IMR-90 (cell line): ENCODE data around the gene FAM163B. TPM values are rescaled to one million over a fixed set of nuclear protein-coding genes. Genes with fewer than 3 reads are reported as not detected.

ENCODE experiments used
- ATAC-seq: fragments of 200-7000 bp; cut with Tn5 transposase; 2 replicates; pipeline ENCODE4 v1.9.1; 2020; ENCODE audit warnings: low read depth, mild to moderate bottlenecking, moderate library complexity
- BruUV-seq: library from RNA; stranded (reverse); fragments of 400-500 nt; replicated peaks from 2 replicates; lab custom pipeline; 2021; lab: Mats Ljungman, UMichigan
- CTCF ChIA-PET: fragments of 300-600 bp; formaldehyde crosslinking; extraction: SDS; loops from one replicate; lab custom pipeline; 2021; ENCODE audit warnings: antibody characterized with exemption; lab: Yijun Ruan, JAX
- POLR2A ChIA-PET: fragments of 300-600 bp; sonication (Branson Sonifier 250); formaldehyde crosslinking; loops from one replicate; lab custom pipeline; 2022; ENCODE audit warnings: antibody characterized with exemption; ENCODE audit not compliant: unreplicated experiment; lab: Charles Lee
- DNase-seq: peaks from one replicate; pipeline ENCODE4 v3.0.0; 2013
- H2AFZ ChIP-seq: replicated peaks from 2 replicates; pipeline ENCODE3; 2013; ENCODE audit warnings: low read length, mild to moderate bottlenecking; ENCODE audit not compliant: poor library complexity
- H2AK5ac ChIP-seq: 2 replicates; pipeline ENCODE4 v1.6.1; 2013; ENCODE audit warnings: low read depth, low read length, inconsistent platforms
- H2AK9ac ChIP-seq: replicated peaks from 2 replicates; pipeline ENCODE3; 2013; ENCODE audit warnings: mild to moderate bottlenecking, low read depth, low read length, moderate library complexity; ENCODE audit not compliant: poor library complexity
- H2BK120ac ChIP-seq: 2 replicates; pipeline ENCODE4 v1.6.1; 2013; ENCODE audit warnings: low read depth, low read length, inconsistent platforms
- H2BK15ac ChIP-seq: 3 replicates; pipeline ENCODE4 v1.6.1; 2013; ENCODE audit warnings: low read depth, low read length, inconsistent platforms
- H2BK20ac ChIP-seq: 2 replicates; pipeline ENCODE4 v1.6.1; 2013; ENCODE audit warnings: low read depth, mild to moderate bottlenecking, inconsistent platforms, low read length, moderate library complexity
- H2BK5ac ChIP-seq: 2 replicates; pipeline ENCODE4 v1.6.1; 2013; ENCODE audit warnings: mild to moderate bottlenecking, low read depth, low read length, inconsistent platforms; ENCODE audit not compliant: poor library complexity, severe bottlenecking
- H3K14ac ChIP-seq: replicated peaks from 2 replicates; pipeline ENCODE4 v1.6.1; 2013; ENCODE audit warnings: low read depth, low read length, inconsistent platforms
- H3K18ac ChIP-seq: 2 replicates; pipeline ENCODE4 v1.6.1; 2013; ENCODE audit warnings: low read depth, low read length, control low read depth
- H3K23ac ChIP-seq: 2 replicates; pipeline ENCODE4 v1.6.1; 2013; ENCODE audit warnings: low read depth, low read length, inconsistent platforms
- H3K27ac ChIP-seq: 2 replicates; pipeline ENCODE4 v1.5.1; 2013; ENCODE audit warnings: mild to moderate bottlenecking, control low read depth, low read length; ENCODE audit not compliant: insufficient read depth
- H3K27me3 ChIP-seq: 2 replicates; pipeline ENCODE4 v1.6.1; 2013; ENCODE audit warnings: low read length; ENCODE audit not compliant: control insufficient read depth, insufficient read depth
- H3K36me3 ChIP-seq: 2 replicates; pipeline ENCODE4 v1.6.1; 2013; ENCODE audit warnings: low read length, mixed read lengths; ENCODE audit not compliant: control insufficient read depth, insufficient read depth
- H3K4ac ChIP-seq: 2 replicates; pipeline ENCODE4 v1.6.1; 2013; ENCODE audit warnings: low read depth, low read length, inconsistent platforms
- H3K4me1 ChIP-seq: 2 replicates; pipeline ENCODE4 v1.6.1; 2013; ENCODE audit warnings: low read length, mixed read lengths; ENCODE audit not compliant: control insufficient read depth, insufficient read depth
- H3K4me2 ChIP-seq: 2 replicates; pipeline ENCODE4 v1.6.1; 2013; ENCODE audit warnings: low read depth, mild to moderate bottlenecking, control low read depth, low read length, moderate library complexity
- H3K4me3 ChIP-seq: 2 replicates; pipeline ENCODE4 v1.5.1; 2013; ENCODE audit warnings: low read depth, mild to moderate bottlenecking, control low read depth, low read length, moderate library complexity; ENCODE audit not compliant: insufficient read depth
- H3K56ac ChIP-seq: 2 replicates; pipeline ENCODE4 v1.6.1; 2013; ENCODE audit warnings: low read length, inconsistent platforms; ENCODE audit not compliant: insufficient read depth; ENCODE audit errors: extremely low read depth
- H3K79me1 ChIP-seq, 2 experiments: 2 replicates each; pipeline ENCODE4 v1.6.1; 2013; ENCODE audit warnings: low read length in 2 of 2, inconsistent platforms in 1 of 2, low read depth in 1 of 2
- H3K9ac ChIP-seq: 2 replicates; pipeline ENCODE4 v1.6.1; 2013; ENCODE audit warnings: low read depth, low read length, control low read depth
- H3K9me1 ChIP-seq: 2 replicates; pipeline ENCODE4 v1.6.1; 2013; ENCODE audit warnings: low read length, inconsistent platforms; ENCODE audit not compliant: insufficient read depth
- H3K9me3 ChIP-seq: 2 replicates; pipeline ENCODE4 v1.6.1; 2013; ENCODE audit warnings: low read length; ENCODE audit not compliant: control insufficient read depth, insufficient read depth
- H4K20me1 ChIP-seq: 2 replicates; pipeline ENCODE4 v1.6.1; 2013; ENCODE audit warnings: low read length, inconsistent platforms; ENCODE audit not compliant: insufficient read depth
- H4K5ac ChIP-seq: 2 replicates; pipeline ENCODE4 v1.6.1; 2013; ENCODE audit warnings: mild to moderate bottlenecking, low read depth, low read length, control low read depth
- H4K8ac ChIP-seq, 2 experiments: 2 replicates each; pipeline ENCODE4 v1.6.1; 2013; ENCODE audit warnings: low read depth in 2 of 2, low read length in 2 of 2, control low read depth in 1 of 2, inconsistent platforms in 1 of 2
- H4K91ac ChIP-seq: 2 replicates; pipeline ENCODE4 v1.6.1; 2013; ENCODE audit warnings: low read depth, low read length, inconsistent platforms; ENCODE audit not compliant: insufficient read depth
- CEBPB ChIP-seq: IDR thresholded peaks from 2 replicates; pipeline ENCODE4 v1.6.1; 2012; ENCODE audit warnings: low read depth, low read length, improper control_type of control experiment
- CHD1 ChIP-seq: IDR thresholded peaks from 2 replicates; pipeline ENCODE4 v1.6.1; 2012; ENCODE audit warnings: low read depth, low read length, improper control_type of control experiment
- CTCF ChIP-seq: conservative IDR thresholded peaks from 2 replicates; pipeline ENCODE4 v1.5.1; 2012; ENCODE audit warnings: mild to moderate bottlenecking, low read depth, low read length, improper control_type of control experiment
- ELK1 ChIP-seq: fragments of 150-350 bp; IDR thresholded peaks from 2 replicates; pipeline ENCODE4 v1.6.1; 2016; ENCODE audit warnings: low read depth, mild to moderate bottlenecking, low read length, moderate library complexity, borderline replicate concordance
- FOS ChIP-seq: fragments of 150-350 bp; IDR thresholded peaks from 2 replicates; pipeline ENCODE4 v1.6.1; 2016; ENCODE audit warnings: low read depth, low read length
- MAFK ChIP-seq: IDR thresholded peaks from 2 replicates; pipeline ENCODE4 v1.6.1; 2012; ENCODE audit warnings: low read depth, low read length, improper control_type of control experiment
- MXI1 ChIP-seq: IDR thresholded peaks from 2 replicates; pipeline ENCODE4 v1.6.1; 2012; ENCODE audit warnings: low read depth, mild to moderate bottlenecking, low read length, moderate library complexity, borderline replicate concordance
- POLR2A ChIP-seq: IDR thresholded peaks from 2 replicates; pipeline ENCODE4 v1.6.1; 2012; ENCODE audit warnings: mild to moderate bottlenecking, low read depth, low read length
- RCOR1 ChIP-seq: IDR thresholded peaks from 2 replicates; pipeline ENCODE4 v1.6.1; 2012; ENCODE audit warnings: mild to moderate bottlenecking, low read length, improper control_type of control experiment; ENCODE audit not compliant: insufficient replicate concordance
- RFX5 ChIP-seq: IDR thresholded peaks from 2 replicates; pipeline ENCODE4 v1.8.0; 2012; ENCODE audit warnings: low read depth, mild to moderate bottlenecking, low read length, moderate library complexity
- USF2 ChIP-seq: fragments of 150-350 bp; IDR thresholded peaks from 2 replicates; pipeline ENCODE4 v1.6.1; 2017; ENCODE audit warnings: mild to moderate bottlenecking, antibody characterized with exemption, low read length, low read depth
- WGBS, 2 experiments: methylation state at CpG; one replicate each; pipeline versions ENCODE4 v1.1.5 to v1.1.7; 2013; ENCODE audit warnings: missing lambda C conversion rate in 2 of 2; ENCODE audit not compliant: insufficient read length in 1 of 2; ENCODE audit errors: extremely low coverage in 2 of 2; 5-methylcytosine and 5-hydroxymethylcytosine counted together
- dilution Hi-C: fragments of 300-500 bp; cut with HindIII; formaldehyde crosslinking; loops from one replicate; pipeline ENCODE4 v1.14.3; 2018; ENCODE audit warnings: low sequenced_read_pairs; ENCODE audit not compliant: unreplicated experiment
- in situ Hi-C: fragments of 300-500 bp; cut with MboI; formaldehyde crosslinking; loops from 3 replicates; pipeline ENCODE4 v1.14.3; 2019; ENCODE audit warnings: low sequenced_read_pairs, inconsistent platforms, mixed read lengths
- intact Hi-C: fragments of 100-400 bp; cut with micrococcal nuclease; formaldehyde crosslinking; loops from 2 replicates; pipeline ENCODE4 v1.10.0; 2022
- polyA plus RNA-seq, 3 experiments: library from polyadenylated mRNA; depleted of rRNA; stranded (reverse); fragments of >200 nt; gene quantifications; 2 replicates each; pipeline ENCODE4 v1.2.3, GENCODE V29; 2012; ENCODE audit warnings: low replicate concordance in 1 of 3
- total RNA-seq: library from RNA; depleted of rRNA; stranded (reverse); fragments of >200 nt; gene quantifications from 2 replicates; pipeline ENCODE4 v1.2.3, GENCODE V29; 2012

Gene FAM163B
- total and polyA plus RNA-seq, 2 of the 4 experiments (the other 2 are of a cell fraction) = not detected

GRCh38 chr9:133629221-133630110 is 20.3 kb upstream of the FAM163B start (continued):
- TF ChIP-seq ELK1 (no peak), FOS (no peak), CEBPB (no peak), POLR2A (no peak)

- H2BK5ac ChIP-seq = no peak overlapping the region
- no peak overlapping the region for H2BK15ac ChIP-seq
- no peak overlapping the region for H3K27ac ChIP-seq
- DNase-seq = no peak
- 70% methylated on average over 4 of the region's 8 CpGs; no CpG with 5 or more reads in 1 of the 2 experiments for WGBS, 2 experiments
- CTCF ChIA-PET = no interaction called here
- H2AFZ ChIP-seq = no peak overlapping the region
- H4K91ac ChIP-seq = no peak overlapping the region
- H3K79me1 ChIP-seq = no peaks in the 10 kb centered on the region
- no peak for ATAC-seq
- no peak overlapping the region for H3K14ac ChIP-seq
- H4K5ac ChIP-seq = no peak overlapping the region
- no peak overlapping the region for H2AK9ac ChIP-seq
- intact Hi-C loops (no loop called here), dilution Hi-C loops (no loop called here), in situ Hi-C loops (no loop called here)
- no peak overlapping the region for H3K9ac ChIP-seq
- H3K36me3 ChIP-seq = no peaks in the 10 kb centered on the region
- POLR2A ChIA-PET = no interaction called here
- H3K4me1 ChIP-seq = no peaks in the 10 kb centered on the region
- H2BK120ac ChIP-seq = no peak overlapping the region
- H3K9me1 ChIP-seq = no peaks in the 10 kb centered on the region
- no TSS peak for BruUV-seq
- peaks cover 6% of the 10 kb centered on the region for H3K9me3 ChIP-seq
- no peak overlapping the region for H3K4me3 ChIP-seq
- H4K8ac ChIP-seq = no peak overlapping the region
- H3K27me3 ChIP-seq = peaks cover 21% of the 10 kb centered on the region; the same call in 1 of the 2 replicates
- no peak overlapping the region for H3K18ac ChIP-seq
- no peak overlapping the region for H3K4ac ChIP-seq
- no peak overlapping the region for H3K23ac ChIP-seq
- H3K56ac ChIP-seq = no peak overlapping the region
- H2BK20ac ChIP-seq = no peak overlapping the region
- no peak overlapping the region for H3K4me2 ChIP-seq
- H4K20me1 ChIP-seq = no peaks in the 10 kb centered on the region
- H2AK5ac ChIP-seq = no peak overlapping the region
- TF ChIP-seq RCOR1 (no peak), MAFK (no peak), CTCF (no peak), CEBPB (no peak), CHD1 (no peak), USF2 (no peak), POLR2A (no peak), RFX5 (no peak), MXI1 (no peak)
These were observed 19.6 kb upstream of the FAM163B start for GRCh38 chr9:133628766-133629165.
